ENCODE results near the gene USP15.
"Not testable (repeated sequence)": the region's sequence is repeated elsewhere in the genome, so short reads cannot be mapped to it uniquely, and the experiment has no call there.

Gene USP15

DNA sequence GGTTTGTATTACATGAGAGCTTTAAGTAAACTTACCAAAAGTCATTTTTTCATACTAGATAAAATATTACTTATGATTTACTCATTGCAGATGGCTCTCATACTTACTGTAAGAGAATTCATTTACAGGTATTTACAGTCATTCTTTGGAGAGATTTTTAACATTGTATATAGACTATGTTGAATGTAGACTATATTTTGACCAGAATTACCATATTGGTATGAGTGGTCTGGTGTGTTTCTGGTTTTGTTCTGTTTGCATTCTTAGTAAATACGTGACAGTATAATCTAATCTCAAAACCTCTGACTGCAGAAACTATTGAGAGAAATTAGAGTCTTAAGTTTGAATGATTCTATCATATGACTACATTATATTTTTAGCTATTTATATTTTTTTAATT, 91.1 kb downstream of the USP15 start:
- H3K36me3 ChIP-seq (ENCODE audit: control insufficient read depth in 4 of 4, insufficient read depth in 4 of 4, low read length in 3 of 4): peaks cover 0 to 33% (median 14%) of the 10 kb centered on the region in 4 experiments
- H3K4me3 ChIP-seq (ENCODE audit: control insufficient read depth in 1 of 7, extremely low read depth in 1 of 7, insufficient read depth in 4 of 7, low read depth in 2 of 7, low read length in 6 of 7): no peak overlapping the region
- POLR2A ChIA-PET: no interaction called here
- no peak for DNase-seq
- no peaks in the 10 kb centered on the region for H3K9me3 ChIP-seq (ENCODE audit: control extremely low read depth in 1 of 5, control insufficient read depth in 4 of 5, insufficient read depth in 2 of 5, low read depth in 1 of 5, low read length in 4 of 5)
- H3K27ac ChIP-seq (ENCODE audit: insufficient read depth in 1 of 2, low read depth in 1 of 2, low read length in 2 of 2, poor library complexity in 1 of 2, severe bottlenecking in 2 of 2): no peak overlapping the region
- CTCF ChIA-PET: interaction anchor here (0.6 to 0.9 kb wide), 4 partner anchors 13 to 192 kb away, joined by 3 to 4 read pairs (median 3); no protein-coding TSS in a partner anchor
- no peaks in the 10 kb centered on the region for H3K27me3 ChIP-seq (replicated peaks in 2 of 5; ENCODE audit: control insufficient read depth in 4 of 5, insufficient read depth in 5 of 5, low read length in 4 of 5)
- no CpG with 5 or more reads among the region's 1 CpG for WGBS (ENCODE audit: insufficient coverage)
- peaks cover 0 to 3% (median 0%) of the 10 kb centered on the region in 4 experiments for H3K4me1 ChIP-seq (ENCODE audit: control extremely low read depth in 1 of 4, control insufficient read depth in 4 of 4, insufficient read depth in 4 of 4, low read length in 3 of 4)

DNA sequence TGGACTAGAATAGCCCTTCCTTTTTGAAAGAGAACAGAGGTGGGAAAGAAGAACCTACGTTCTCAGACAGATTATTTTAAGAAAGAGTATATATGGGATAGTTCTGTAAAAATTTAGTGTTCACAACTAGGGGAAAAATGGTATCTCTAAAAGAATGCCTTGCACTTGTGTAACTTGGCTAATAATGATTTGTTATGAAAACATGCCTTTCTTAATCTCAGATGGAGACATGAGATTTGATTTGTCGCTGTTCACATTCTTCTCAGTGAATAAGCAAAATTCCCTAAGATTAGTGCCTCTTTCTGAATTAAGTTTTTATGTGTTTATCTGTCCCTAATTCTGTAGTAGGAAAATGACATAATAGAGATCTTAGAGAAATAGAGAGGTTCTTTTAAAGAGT, 100.8 kb downstream of the USP15 start:
- Histone ChIP-seq H3K9me3 (ENCODE audit: control extremely low read depth in 1 of 5, control insufficient read depth in 4 of 5, insufficient read depth in 2 of 5, low read depth in 1 of 5, low read length in 4 of 5) (peaks cover 0 to 4% (median 0%) of the 10 kb centered on the region in 5 experiments), H3K4me1 (ENCODE audit: control extremely low read depth in 1 of 4, control insufficient read depth in 4 of 4, insufficient read depth in 4 of 4, low read length in 3 of 4) (no peaks in the 10 kb centered on the region), H3K27ac (ENCODE audit: insufficient read depth in 1 of 2, low read depth in 1 of 2, low read length in 2 of 2, poor library complexity in 1 of 2, severe bottlenecking in 2 of 2) (no peak overlapping the region), H3K36me3 (ENCODE audit: control insufficient read depth in 4 of 4, insufficient read depth in 4 of 4, low read length in 3 of 4) (peaks cover 12 to 56% (median 31%) of the 10 kb centered on the region in 4 experiments), H3K27me3 (replicated peaks in 2 of 5; ENCODE audit: control insufficient read depth in 4 of 5, insufficient read depth in 5 of 5, low read length in 4 of 5) (no peaks in the 10 kb centered on the region), H3K4me3 (ENCODE audit: control insufficient read depth in 1 of 7, extremely low read depth in 1 of 7, insufficient read depth in 4 of 7, low read depth in 2 of 7, low read length in 6 of 7) (no peak overlapping the region)
- POLR2A ChIA-PET: no interaction called here
- CTCF ChIA-PET: no interaction called here
- DNase-seq: no peak
- 100% methylated on average over 1 of the region's 2 CpGs for WGBS (ENCODE audit: insufficient coverage)

DNA sequence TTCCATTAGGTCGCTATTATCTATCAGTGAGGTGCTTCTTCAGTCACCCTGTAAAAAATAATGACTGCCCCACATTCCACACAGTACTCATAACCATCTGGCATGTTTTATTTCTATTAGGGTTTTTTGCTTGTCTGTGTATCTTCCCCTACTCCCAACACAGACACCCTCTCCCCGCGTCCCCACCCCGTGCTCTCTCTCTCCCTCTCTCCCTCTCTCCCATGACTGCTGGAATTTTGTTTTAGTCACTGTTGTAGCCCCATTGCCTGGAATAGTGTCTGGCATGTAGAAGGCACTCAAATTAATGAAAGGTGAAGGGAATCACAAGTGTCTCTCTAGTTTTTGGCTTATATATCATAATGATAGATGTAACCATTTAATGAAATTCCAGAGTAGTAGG, 103.3 kb downstream of the USP15 start:
- Histone ChIP-seq H3K4me1 (ENCODE audit: control extremely low read depth in 1 of 4, control insufficient read depth in 4 of 4, insufficient read depth in 4 of 4, low read length in 3 of 4) (no peaks in the 10 kb centered on the region), H3K4me3 (ENCODE audit: control insufficient read depth in 1 of 7, extremely low read depth in 1 of 7, insufficient read depth in 4 of 7, low read depth in 2 of 7, low read length in 6 of 7) (no peak overlapping the region), H3K27me3 (replicated peaks in 2 of 5; ENCODE audit: control insufficient read depth in 4 of 5, insufficient read depth in 5 of 5, low read length in 4 of 5) (no peaks in the 10 kb centered on the region), H3K36me3 (ENCODE audit: control insufficient read depth in 4 of 4, insufficient read depth in 4 of 4, low read length in 3 of 4) (peaks cover 10 to 39% (median 18%) of the 10 kb centered on the region in 4 experiments), H3K27ac (ENCODE audit: insufficient read depth in 1 of 2, low read depth in 1 of 2, low read length in 2 of 2, poor library complexity in 1 of 2, severe bottlenecking in 2 of 2) (no peak overlapping the region), H3K9me3 (ENCODE audit: control extremely low read depth in 1 of 5, control insufficient read depth in 4 of 5, insufficient read depth in 2 of 5, low read depth in 1 of 5, low read length in 4 of 5) (peaks cover 0 to 4% (median 0%) of the 10 kb centered on the region in 5 experiments)
- POLR2A ChIA-PET: no interaction called here
- CTCF ChIA-PET: no interaction called here
- WGBS (ENCODE audit: insufficient coverage): no CpG with 5 or more reads among the region's 4 CpGs
- no peak for DNase-seq

DNA sequence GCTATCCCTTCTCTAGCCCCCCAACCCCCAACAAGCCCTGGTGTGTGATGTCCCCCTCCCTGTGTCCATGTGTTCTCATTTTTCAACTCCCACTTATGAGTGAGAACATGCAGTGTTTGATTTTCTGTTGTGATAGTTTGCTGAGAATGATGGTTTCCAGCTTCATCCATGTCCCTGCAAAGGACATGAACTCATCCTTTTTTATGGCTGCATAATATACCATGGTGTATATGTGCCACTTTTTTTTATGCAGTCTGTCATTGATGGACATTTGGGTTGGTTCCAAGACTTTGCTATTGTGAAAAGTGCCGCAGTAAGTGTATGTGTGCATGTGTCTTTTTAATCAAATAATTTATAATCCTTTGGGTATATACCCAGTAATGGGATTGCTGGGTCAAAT, 104.5 kb downstream of the USP15 start:
- DNase-seq; H3K4me3 ChIP-seq (ENCODE audit: control insufficient read depth in 1 of 7, extremely low read depth in 1 of 7, insufficient read depth in 4 of 7, low read depth in 2 of 7, low read length in 6 of 7); H3K4me1 ChIP-seq (ENCODE audit: control extremely low read depth in 1 of 4, control insufficient read depth in 4 of 4, insufficient read depth in 4 of 4, low read length in 3 of 4); H3K27me3 ChIP-seq (replicated peaks in 2 of 5; ENCODE audit: control insufficient read depth in 4 of 5, insufficient read depth in 5 of 5, low read length in 4 of 5); H3K9me3 ChIP-seq (ENCODE audit: control extremely low read depth in 1 of 5, control insufficient read depth in 4 of 5, insufficient read depth in 2 of 5, low read depth in 1 of 5, low read length in 4 of 5); POLR2A ChIA-PET; H3K27ac ChIP-seq (ENCODE audit: insufficient read depth in 1 of 2, low read depth in 1 of 2, low read length in 2 of 2, poor library complexity in 1 of 2, severe bottlenecking in 2 of 2); CTCF ChIA-PET: not testable (repeated sequence)
- H3K36me3 ChIP-seq (ENCODE audit: control insufficient read depth in 4 of 4, insufficient read depth in 4 of 4, low read length in 3 of 4): peaks cover 9 to 35% (median 14%) of the 10 kb centered on the region in 4 experiments
- no CpG with 5 or more reads among the region's 1 CpG for WGBS (ENCODE audit: insufficient coverage)

DNA sequence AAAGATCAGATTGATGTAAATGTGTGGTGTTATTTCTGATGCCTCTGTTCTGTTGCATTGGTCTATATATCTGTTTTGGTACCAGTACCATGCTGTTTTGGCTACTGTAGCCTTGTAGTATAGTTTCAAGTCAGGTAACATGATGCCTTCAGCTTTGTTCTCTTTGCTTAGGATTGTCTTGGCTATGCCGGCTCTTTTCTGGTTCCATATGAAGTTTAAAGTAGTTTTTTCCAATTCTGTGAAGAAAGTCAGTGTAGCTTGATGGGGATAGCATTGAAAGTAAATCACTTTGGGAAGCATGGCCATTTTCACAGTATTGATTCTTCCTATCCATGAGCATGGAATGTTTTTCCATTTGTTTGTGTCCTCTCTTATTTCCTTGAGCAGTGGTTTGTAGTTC, 105.6 kb downstream of the USP15 start:
- CTCF ChIA-PET: interaction anchor here (1.4 kb wide), 1 partner anchor 21 kb away, joined by 3 read pairs; no protein-coding TSS in a partner anchor
- DNase-seq; POLR2A ChIA-PET; H3K4me3 ChIP-seq (ENCODE audit: control insufficient read depth in 1 of 7, extremely low read depth in 1 of 7, insufficient read depth in 4 of 7, low read depth in 2 of 7, low read length in 6 of 7); H3K4me1 ChIP-seq (ENCODE audit: control extremely low read depth in 1 of 4, control insufficient read depth in 4 of 4, insufficient read depth in 4 of 4, low read length in 3 of 4); H3K9me3 ChIP-seq (ENCODE audit: control extremely low read depth in 1 of 5, control insufficient read depth in 4 of 5, insufficient read depth in 2 of 5, low read depth in 1 of 5, low read length in 4 of 5); H3K27ac ChIP-seq (ENCODE audit: insufficient read depth in 1 of 2, low read depth in 1 of 2, low read length in 2 of 2, poor library complexity in 1 of 2, severe bottlenecking in 2 of 2); H3K27me3 ChIP-seq (replicated peaks in 2 of 5; ENCODE audit: control insufficient read depth in 4 of 5, insufficient read depth in 5 of 5, low read length in 4 of 5): not testable (repeated sequence)
- peaks cover 9 to 39% (median 17%) of the 10 kb centered on the region in 4 experiments for H3K36me3 ChIP-seq (ENCODE audit: control insufficient read depth in 4 of 4, insufficient read depth in 4 of 4, low read length in 3 of 4)
- 100% methylated on average over 1 of the region's 1 CpG for WGBS (ENCODE audit: insufficient coverage)

DNA sequence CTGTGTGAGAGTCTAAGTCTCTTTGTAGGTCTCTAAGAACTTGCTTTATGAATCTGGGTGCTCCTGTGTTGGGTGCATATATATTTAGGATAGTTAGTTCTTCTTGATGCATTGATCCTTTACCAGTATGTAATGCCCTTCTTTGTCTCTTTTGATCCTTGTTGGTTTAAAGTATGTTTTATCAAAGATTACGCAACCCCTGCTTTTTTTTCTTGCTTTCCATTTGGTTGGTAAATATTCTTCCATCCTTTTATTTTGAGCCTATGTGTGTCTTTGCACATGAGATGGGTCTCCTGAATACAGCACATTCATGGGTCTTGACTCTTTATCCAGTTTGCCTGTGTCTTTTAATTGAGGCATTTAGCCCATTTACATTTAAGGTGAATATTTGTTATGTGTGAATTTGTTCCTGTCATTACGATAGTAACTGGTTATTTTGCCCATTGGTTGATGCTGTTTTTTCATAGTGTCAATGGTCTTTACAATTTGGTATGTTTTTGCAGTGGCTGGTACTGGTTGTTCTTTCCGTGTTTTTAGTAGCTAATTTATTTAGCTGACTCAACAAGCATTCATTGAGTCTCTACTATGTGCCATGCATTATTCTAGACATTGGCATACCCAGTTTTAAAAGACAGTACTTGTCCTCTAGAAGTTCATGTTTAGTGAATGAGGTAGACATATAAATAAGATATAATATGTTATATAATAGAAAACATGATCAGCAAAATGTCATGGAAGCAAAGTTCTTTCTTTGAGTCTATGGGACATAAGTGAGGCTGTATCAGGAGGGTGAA, 108.4 kb downstream of the USP15 start:
- WGBS (ENCODE audit: insufficient coverage): no CpG with 5 or more reads among the region's 3 CpGs
- CTCF ChIA-PET: interaction anchor here (0.5 to 1.0 kb wide), 3 partner anchors 10 to 138 kb away, joined by 3 read pairs; no protein-coding TSS in a partner anchor
- H3K9me3 ChIP-seq (ENCODE audit: control extremely low read depth in 1 of 5, control insufficient read depth in 4 of 5, insufficient read depth in 2 of 5, low read depth in 1 of 5, low read length in 4 of 5); H3K27me3 ChIP-seq (replicated peaks in 2 of 5; ENCODE audit: control insufficient read depth in 4 of 5, insufficient read depth in 5 of 5, low read length in 4 of 5); H3K27ac ChIP-seq (ENCODE audit: insufficient read depth in 1 of 2, low read depth in 1 of 2, low read length in 2 of 2, poor library complexity in 1 of 2, severe bottlenecking in 2 of 2); H3K4me1 ChIP-seq (ENCODE audit: control extremely low read depth in 1 of 4, control insufficient read depth in 4 of 4, insufficient read depth in 4 of 4, low read length in 3 of 4); H3K4me3 ChIP-seq (ENCODE audit: control insufficient read depth in 1 of 7, extremely low read depth in 1 of 7, insufficient read depth in 4 of 7, low read depth in 2 of 7, low read length in 6 of 7): not testable (repeated sequence)
- H3K36me3 ChIP-seq (ENCODE audit: control insufficient read depth in 4 of 4, insufficient read depth in 4 of 4, low read length in 3 of 4): peaks cover 2 to 30% (median 12%) of the 10 kb centered on the region in 4 experiments
- POLR2A ChIA-PET: interaction anchor here (0.6 kb wide), 1 partner anchor 9 kb away, joined by 4 read pairs; no protein-coding TSS in a partner anchor
- peak in 1 of 3 donors; percentile 49 for DNase-seq

DNA sequence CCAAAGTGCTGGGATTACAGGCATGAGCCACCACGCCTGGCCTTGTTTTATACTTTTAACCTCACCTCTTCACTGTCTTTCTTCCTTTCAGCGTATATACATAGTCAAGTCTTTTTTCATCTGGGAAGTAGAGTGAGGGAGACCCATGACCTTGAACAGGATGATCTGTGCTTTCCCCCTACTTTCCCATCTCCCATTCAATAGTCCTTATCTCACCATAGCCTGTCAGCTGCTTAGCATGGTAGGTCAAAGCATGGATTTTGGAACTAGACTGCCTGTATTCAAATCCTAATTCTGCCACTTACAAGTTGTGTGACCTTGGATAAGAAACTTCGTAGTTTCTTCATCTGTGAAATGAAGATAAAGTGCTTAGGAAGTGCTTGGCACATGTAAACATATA, 110.0 kb downstream of the USP15 start:
- H3K27ac ChIP-seq (ENCODE audit: insufficient read depth in 1 of 2, low read depth in 1 of 2, low read length in 2 of 2, poor library complexity in 1 of 2, severe bottlenecking in 2 of 2): no peak overlapping the region
- no CpG with 5 or more reads among the region's 3 CpGs for WGBS (ENCODE audit: insufficient coverage)
- peaks cover 2 to 16% (median 6%) of the 10 kb centered on the region in 4 experiments for H3K36me3 ChIP-seq (ENCODE audit: control insufficient read depth in 4 of 4, insufficient read depth in 4 of 4, low read length in 3 of 4)
- H3K9me3 ChIP-seq (ENCODE audit: control extremely low read depth in 1 of 5, control insufficient read depth in 4 of 5, insufficient read depth in 2 of 5, low read depth in 1 of 5, low read length in 4 of 5): peaks cover 0 to 7% (median 0%) of the 10 kb centered on the region in 5 experiments
- CTCF ChIA-PET: interaction anchor here (0.6 kb wide), 1 partner anchor 28 kb away, joined by 3 read pairs; no protein-coding TSS in a partner anchor
- no peaks in the 10 kb centered on the region for H3K27me3 ChIP-seq (replicated peaks in 2 of 5; ENCODE audit: control insufficient read depth in 4 of 5, insufficient read depth in 5 of 5, low read length in 4 of 5)
- peak in 1 of 3 donors; percentile 20 for DNase-seq
- no peak overlapping the region for H3K4me3 ChIP-seq (ENCODE audit: control insufficient read depth in 1 of 7, extremely low read depth in 1 of 7, insufficient read depth in 4 of 7, low read depth in 2 of 7, low read length in 6 of 7)
- H3K4me1 ChIP-seq (ENCODE audit: control extremely low read depth in 1 of 4, control insufficient read depth in 4 of 4, insufficient read depth in 4 of 4, low read length in 3 of 4): peaks cover 0 to 3% (median under 1%) of the 10 kb centered on the region in 4 experiments
- POLR2A ChIA-PET: no interaction called here
